Stimulated activated CD8-positive, alpha-beta memory T cell treated with anti-CD3 and anti-CD28 coated beads, Interleukin-15, amount 100 ng/mL, for 1 hour (primary cell): Measurements from ENCODE around the gene ABHD17A.

Experiments
- DNase-seq: peaks from one replicate; pipeline ENCODE4 v3.0.0-alpha.2; 2020; ENCODE audit warnings: low read depth

The ABHD17A gene

GRCh38 chr19:1885398-1886119 is at the start of gene ABHD17A:
Gene ABHD17A (minus strand): TSS chr19:1885496. CDS start chr19:1881566, 3,930 bp downstream.
- DNase-seq: peak; percentile 92

- no peak for DNase-seq
Measured at GRCh38 chr19:1933942-1934341, 48.6 kb upstream of the ABHD17A start.

GRCh38 chr19:1933244-1933643 is 47.9 kb upstream of the ABHD17A start:
- DNase-seq: no peak

- no peak for DNase-seq
Measured at GRCh38 chr19:1932395-1932794, 47.1 kb upstream of the ABHD17A start.

- no peak for DNase-seq
Measured at GRCh38 chr19:1931445-1931844, 46.1 kb upstream of the ABHD17A start.

GRCh38 chr19:1929021-1929742 is 43.9 kb upstream of the ABHD17A start:
- peak; percentile 62 for DNase-seq

GRCh38 chr19:1925544-1925943 is 40.2 kb upstream of the ABHD17A start:
- DNase-seq: no peak

- no peak for DNase-seq
Measured at GRCh38 chr19:1924320-1924961, 39.1 kb upstream of the ABHD17A start.

- no peak for DNase-seq
Measured at GRCh38 chr19:1923319-1923718, 38.0 kb upstream of the ABHD17A start.

- DNase-seq: no peak
Measured at GRCh38 chr19:1922803-1923202, 37.5 kb upstream of the ABHD17A start.

GRCh38 chr19:1921825-1922224 is 36.5 kb upstream of the ABHD17A start:
- DNase-seq: no peak

GRCh38 chr19:1921326-1921725 is 36.0 kb upstream of the ABHD17A start:
- DNase-seq: no peak

- no peak for DNase-seq
Measured at GRCh38 chr19:1920644-1921043, 35.3 kb upstream of the ABHD17A start.

- no peak for DNase-seq
Measured at GRCh38 chr19:1918975-1919374, 33.7 kb upstream of the ABHD17A start.

GRCh38 chr19:1917926-1918325 is 32.6 kb upstream of the ABHD17A start:
- DNase-seq: no peak

GRCh38 chr19:1917146-1917545 is 31.9 kb upstream of the ABHD17A start:
- DNase-seq: no peak

- no peak for DNase-seq
Measured at GRCh38 chr19:1914826-1915341, 29.6 kb upstream of the ABHD17A start.

GRCh38 chr19:1913781-1914577 is 28.7 kb upstream of the ABHD17A start:
- no peak for DNase-seq

GRCh38 chr19:1912760-1913505 is 27.6 kb upstream of the ABHD17A start:
- no peak for DNase-seq

GRCh38 chr19:1911995-1912394 is 26.7 kb upstream of the ABHD17A start:
- DNase-seq: no peak

GRCh38 chr19:1911098-1911497 is 25.8 kb upstream of the ABHD17A start:
- DNase-seq: no peak
